H9 (cell line): ENCODE data around the gene PREP. TPM values are rescaled to one million over a fixed set of nuclear protein-coding genes. Genes with fewer than 3 reads are reported as not detected.

Experiments
- DNase-seq: peaks from one replicate; pipeline ENCODE4 v3.0.0-alpha.2; 2017
- H2AFZ ChIP-seq: one replicate; pipeline ENCODE4 v1.6.1; 2013; ENCODE audit warnings: mild to moderate bottlenecking, low read length, control low read depth, moderate library complexity
- H2AK5ac ChIP-seq: 2 replicates; pipeline ENCODE4 v1.6.1; 2013; ENCODE audit warnings: low read length, control low read depth, mixed read lengths; ENCODE audit not compliant: insufficient read length
- H2BK120ac ChIP-seq: one replicate; pipeline ENCODE4 v1.6.1; 2013; ENCODE audit warnings: low read depth, mild to moderate bottlenecking, low read length, control low read depth, inconsistent platforms; ENCODE audit not compliant: poor library complexity, severe bottlenecking
- H2BK12ac ChIP-seq: 2 replicates; pipeline ENCODE4 v1.6.1; 2013; ENCODE audit warnings: low read length, control low read depth, mixed read lengths, low read depth; ENCODE audit not compliant: insufficient read length
- H2BK15ac ChIP-seq: 2 replicates; pipeline ENCODE4 v1.6.1; 2013; ENCODE audit warnings: low read depth, low read length, control low read depth
- H2BK20ac ChIP-seq: one replicate; pipeline ENCODE4 v1.6.1; 2013; ENCODE audit warnings: low read depth, mild to moderate bottlenecking, low read length, control low read depth, inconsistent platforms; ENCODE audit not compliant: poor library complexity, severe bottlenecking
- H2BK5ac ChIP-seq: 2 replicates; pipeline ENCODE4 v1.6.1; 2013; ENCODE audit warnings: low read length, control low read depth, mixed read lengths; ENCODE audit not compliant: insufficient read length
- H3K14ac ChIP-seq: 2 replicates; pipeline ENCODE4 v1.6.1; 2013; ENCODE audit warnings: low read length, control low read depth; ENCODE audit not compliant: insufficient read depth
- H3K18ac ChIP-seq: 2 replicates; pipeline ENCODE4 v1.6.1; 2013; ENCODE audit warnings: low read depth, mild to moderate bottlenecking, mixed read lengths, low read length, control low read depth; ENCODE audit not compliant: insufficient read length
- H3K23ac ChIP-seq: 2 replicates; pipeline ENCODE4 v1.6.1; 2013; ENCODE audit warnings: low read length, control low read depth, mixed read lengths, low read depth; ENCODE audit not compliant: insufficient read length
- H3K23me2 ChIP-seq: 2 replicates; pipeline ENCODE4 v1.6.1; 2013; ENCODE audit warnings: low read depth, mild to moderate bottlenecking, mixed read lengths, low read length, control low read depth; ENCODE audit not compliant: insufficient read length, poor library complexity, severe bottlenecking
- H3K27ac ChIP-seq: 2 replicates; pipeline ENCODE4 v1.5.1; 2013; ENCODE audit warnings: low read length, control low read depth, mixed read lengths, low read depth; ENCODE audit not compliant: insufficient read length
- H3K27me3 ChIP-seq: 2 replicates; pipeline ENCODE4 v1.6.1; 2013; ENCODE audit warnings: low read length, control low read depth, inconsistent platforms; ENCODE audit not compliant: insufficient read depth
- H3K4ac ChIP-seq: 2 replicates; pipeline ENCODE4 v1.6.1; 2013; ENCODE audit warnings: low read depth, mild to moderate bottlenecking, control low read depth, inconsistent platforms, low read length, moderate library complexity
- H3K4me1 ChIP-seq: 2 replicates; pipeline ENCODE4 v1.6.1; 2013; ENCODE audit warnings: low read length, control low read depth, inconsistent platforms; ENCODE audit not compliant: insufficient read depth
- H3K4me2 ChIP-seq: 2 replicates; pipeline ENCODE4 v1.6.1; 2013; ENCODE audit warnings: low read length, control low read depth, mixed read lengths; ENCODE audit not compliant: insufficient read length, insufficient read depth
- H3K56ac ChIP-seq: 2 replicates; pipeline ENCODE4 v1.6.1; 2013; ENCODE audit warnings: low read depth, mild to moderate bottlenecking, mixed read lengths, low read length, control low read depth; ENCODE audit not compliant: insufficient read length
- H3K79me1 ChIP-seq: 2 replicates; pipeline ENCODE4 v1.6.1; 2013; ENCODE audit warnings: low read depth, mild to moderate bottlenecking, moderate library complexity, low read length, control low read depth, inconsistent platforms; ENCODE audit not compliant: insufficient read depth, poor library complexity, severe bottlenecking
- H3K79me2 ChIP-seq: 2 replicates; pipeline ENCODE4 v1.6.1; 2013; ENCODE audit warnings: low read length, control low read depth, inconsistent platforms; ENCODE audit not compliant: insufficient read depth
- H3K9ac ChIP-seq: 2 replicates; pipeline ENCODE4 v1.6.1; 2013; ENCODE audit warnings: low read length, control low read depth, mixed read lengths; ENCODE audit not compliant: insufficient read length; ENCODE audit errors: extremely low read depth
- H3K9me3 ChIP-seq: one replicate; pipeline ENCODE4 v1.6.1; 2013; ENCODE audit warnings: low read depth, low read length, inconsistent platforms; ENCODE audit not compliant: control insufficient read depth
- H3T11ph ChIP-seq: one replicate; pipeline ENCODE4 v1.6.1; 2013; ENCODE audit warnings: mild to moderate bottlenecking, low read length, control low read depth, inconsistent platforms
- H4K20me1 ChIP-seq: one replicate; pipeline ENCODE4 v1.6.1; 2013; ENCODE audit not compliant: control insufficient read depth, insufficient read length, insufficient read depth
- H4K5ac ChIP-seq: 2 replicates; pipeline ENCODE4 v1.6.1; 2013; ENCODE audit warnings: low read depth, mild to moderate bottlenecking, mixed read lengths, low read length, control low read depth; ENCODE audit not compliant: insufficient read length
- H4K8ac ChIP-seq: replicated peaks from 2 replicates; pipeline ENCODE4 v1.6.1; 2013; ENCODE audit warnings: low read length, control low read depth, mixed read lengths, low read depth; ENCODE audit not compliant: insufficient read length
- H4K91ac ChIP-seq: 2 replicates; pipeline ENCODE4 v1.6.1; 2013; ENCODE audit warnings: low read depth, mild to moderate bottlenecking, moderate library complexity, mixed read lengths, low read length, control low read depth; ENCODE audit not compliant: insufficient read length
- H3K27ac Mint-ChIP-seq, 3 experiments: 2 replicates in 2 of 3; 3 replicates in 1 of 3; pipeline ENCODE4 v1.8.0; 2020 to 2021; ENCODE audit warnings: mixed read lengths in 3 of 3, mild to moderate bottlenecking in 1 of 3, moderate library complexity in 1 of 3
- H3K27me3 Mint-ChIP-seq: 2 replicates; pipeline ENCODE4 v1.8.0; 2021; ENCODE audit warnings: low read depth, mild to moderate bottlenecking, moderate library complexity, mixed read lengths
- H3K36me3 Mint-ChIP-seq, 3 experiments: 2 replicates in 2 of 3; 3 replicates in 1 of 3; pipeline ENCODE4 v1.8.0; 2020 to 2021; ENCODE audit warnings: low read depth in 3 of 3, mixed read lengths in 3 of 3; ENCODE audit not compliant: insufficient read depth in 1 of 3
- H3K4me1 Mint-ChIP-seq, 2 experiments: 2 replicates each; pipeline ENCODE4 v1.8.0; 2020; ENCODE audit warnings: mixed read lengths in 2 of 2
- H3K4me3 Mint-ChIP-seq, 2 experiments: 2 replicates in 1 of 2; 3 replicates in 1 of 2; pipeline ENCODE4 v1.8.0; 2020 to 2021; ENCODE audit warnings: mild to moderate bottlenecking in 2 of 2, mixed read lengths in 2 of 2, moderate library complexity in 1 of 2
- H3K9me3 Mint-ChIP-seq, 2 experiments: 2 replicates in 1 of 2; 3 replicates in 1 of 2; pipeline ENCODE4 v1.8.0; 2020; ENCODE audit warnings: mild to moderate bottlenecking in 2 of 2, mixed read lengths in 2 of 2, moderate library complexity in 1 of 2
- WGBS: extraction: QIAGEN DNeasy Blood & Tissue Kit; methylation state at CpG from one replicate; pipeline ENCODE4 v1.1.7; 2013; ENCODE audit warnings: missing lambda C conversion rate, low lambda C conversion rate, mixed read lengths; ENCODE audit not compliant: insufficient read length; ENCODE audit errors: extremely low coverage; 5-methylcytosine and 5-hydroxymethylcytosine counted together
- total RNA-seq: library from RNA; stranded (reverse); gene quantifications from 2 replicates; pipeline ENCODE4 v1.2.1, GENCODE V29; 2021
- TF ChIP-seq, protein P1 (sequence below): fragments of 200-600 bp; sonication (generic); conservative IDR thresholded peaks from 3 replicates; pipeline ENCODE4 v1.8.0; 2021; ENCODE audit warnings: antibody characterized with exemption, mild to moderate bottlenecking

The PREP gene
- total RNA-seq, 1 experiment from 2014 or later: 54.0 TPM

DNA sequence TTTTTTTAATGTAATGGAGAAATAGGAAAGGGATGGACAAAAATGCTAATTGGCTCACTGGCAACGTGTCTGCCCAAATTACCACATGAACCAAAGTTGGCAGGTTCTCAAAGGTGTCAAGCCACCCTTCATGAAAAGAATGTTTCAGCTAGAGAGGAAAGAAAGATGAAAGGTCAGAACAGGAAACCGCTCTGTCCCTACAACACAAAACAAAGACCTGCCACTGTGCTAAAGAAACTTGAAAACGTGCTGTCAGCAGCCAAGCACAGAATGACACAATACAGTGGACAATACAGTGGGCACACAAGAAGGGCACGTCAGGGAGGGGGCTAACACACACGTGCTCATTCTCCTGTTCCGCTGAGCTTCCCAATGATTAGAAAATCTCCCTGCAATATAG is 4.9 kb downstream of the PREP start:
- no CpG with 5 or more reads among the region's 6 CpGs for WGBS
- Mint-ChIP-seq H3K36me3 (peaks cover 13 to 23% (median 17%) of the 10 kb centered on the region in 3 experiments), H3K4me3 (no peak overlapping the region; a peak in 1 of 5 replicates), H3K27me3 (peaks cover 2% of the 10 kb centered on the region; the same call in 1 of the 2 replicates), H3K9me3 (no peaks in the 10 kb centered on the region; a peak in 1 of 5 replicates), H3K27ac (no peak overlapping the region; a peak in 1 of 7 replicates), H3K4me1 (peaks cover 45 to 46% of the 10 kb centered on the region in 2 experiments)
- Histone ChIP-seq H3K23me2 (peaks cover 5% of the 10 kb centered on the region), H2BK15ac (no peak overlapping the region), H4K5ac (no peak overlapping the region), H2AK5ac (no peak overlapping the region), H2BK12ac (no peak overlapping the region), H3K27ac (no peak overlapping the region), H3K14ac (no peak overlapping the region), H3K23ac (no peak overlapping the region), H3K56ac (no peak overlapping the region), H4K91ac (no peak overlapping the region), H3K4ac (no peak overlapping the region), H3K27me3 (no peaks in the 10 kb centered on the region), H3T11ph (no peak overlapping the region), H3K79me1 (no peaks in the 10 kb centered on the region), H4K8ac (no peak overlapping the region), H3K9ac (no peak overlapping the region), H4K20me1 (no peaks in the 10 kb centered on the region), H2BK20ac (no peak overlapping the region), H3K9me3 (no peaks in the 10 kb centered on the region), H2AFZ (no peak overlapping the region), H2BK120ac (no peak overlapping the region), H3K4me2 (peak overlapping the region; percentile 10), H3K4me1 (peaks cover 8% of the 10 kb centered on the region; the same call in 1 of the 2 replicates), H2BK5ac (no peak overlapping the region), H3K18ac (no peak overlapping the region), H3K79me2 (peaks cover 14% of the 10 kb centered on the region; the same call in 1 of the 2 replicates)
- TF ChIP-seq, protein P1, sequence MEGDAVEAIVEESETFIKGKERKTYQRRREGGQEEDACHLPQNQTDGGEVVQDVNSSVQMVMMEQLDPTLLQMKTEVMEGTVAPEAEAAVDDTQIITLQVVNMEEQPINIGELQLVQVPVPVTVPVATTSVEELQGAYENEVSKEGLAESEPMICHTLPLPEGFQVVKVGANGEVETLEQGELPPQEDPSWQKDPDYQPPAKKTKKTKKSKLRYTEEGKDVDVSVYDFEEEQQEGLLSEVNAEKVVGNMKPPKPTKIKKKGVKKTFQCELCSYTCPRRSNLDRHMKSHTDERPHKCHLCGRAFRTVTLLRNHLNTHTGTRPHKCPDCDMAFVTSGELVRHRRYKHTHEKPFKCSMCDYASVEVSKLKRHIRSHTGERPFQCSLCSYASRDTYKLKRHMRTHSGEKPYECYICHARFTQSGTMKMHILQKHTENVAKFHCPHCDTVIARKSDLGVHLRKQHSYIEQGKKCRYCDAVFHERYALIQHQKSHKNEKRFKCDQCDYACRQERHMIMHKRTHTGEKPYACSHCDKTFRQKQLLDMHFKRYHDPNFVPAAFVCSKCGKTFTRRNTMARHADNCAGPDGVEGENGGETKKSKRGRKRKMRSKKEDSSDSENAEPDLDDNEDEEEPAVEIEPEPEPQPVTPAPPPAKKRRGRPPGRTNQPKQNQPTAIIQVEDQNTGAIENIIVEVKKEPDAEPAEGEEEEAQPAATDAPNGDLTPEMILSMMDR: no peak
- DNase-seq: no peak
